ENCODE results near the gene EIF4G3.
"Not testable (repeated sequence)": the region's sequence is repeated elsewhere in the genome, so short reads cannot be mapped to it uniquely, and the experiment has no call there.

EIF4G3 gene

DNA sequence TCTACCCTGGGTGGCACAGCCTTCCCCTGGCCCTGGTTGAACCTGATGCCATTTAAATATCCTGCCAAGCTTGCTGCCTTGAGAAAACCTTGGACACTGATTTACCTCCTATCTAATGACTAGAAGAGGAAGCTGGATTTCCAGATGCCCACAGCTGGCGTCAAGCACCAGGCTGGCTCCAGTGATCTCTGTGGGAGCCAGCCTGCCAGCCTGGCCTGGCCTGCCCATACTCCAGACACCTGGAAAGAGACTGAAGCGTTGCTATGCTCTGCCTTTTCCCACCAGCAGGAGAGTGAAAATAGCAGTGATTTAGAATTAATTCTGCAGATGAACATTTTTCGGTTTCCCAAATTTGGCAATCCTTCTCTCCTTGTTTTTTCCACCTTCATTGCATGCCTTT, 11.5 kb upstream of the EIF4G3 start:
- no peak for DNase-seq (ENCODE audit: low spot score)

DNA sequence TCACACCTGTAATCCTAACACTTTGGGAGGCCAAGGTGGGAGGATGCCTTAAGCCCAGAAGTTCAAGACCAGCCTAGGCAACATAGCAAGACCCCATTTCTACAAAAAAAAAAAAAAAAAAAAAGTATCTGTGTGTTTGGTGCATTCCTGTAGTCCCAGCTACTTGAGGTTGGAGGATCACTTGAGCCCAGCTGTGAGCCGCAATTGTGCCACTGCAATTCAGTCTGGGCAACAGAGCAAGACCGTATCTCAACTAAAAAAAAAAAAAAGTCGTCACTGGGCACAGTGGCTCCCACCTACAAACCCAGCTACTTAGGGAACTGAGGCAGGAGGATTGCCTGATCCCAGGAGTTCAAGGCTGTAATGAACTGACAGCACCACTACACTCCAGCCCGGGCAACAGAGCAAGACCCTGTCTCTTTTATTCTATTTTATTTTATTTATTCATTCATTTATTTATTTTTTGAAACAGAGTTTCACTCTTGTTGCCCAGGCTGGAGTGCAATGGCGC, 8.6 kb upstream of the EIF4G3 start:
- no peak for DNase-seq (ENCODE audit: low spot score)

DNA sequence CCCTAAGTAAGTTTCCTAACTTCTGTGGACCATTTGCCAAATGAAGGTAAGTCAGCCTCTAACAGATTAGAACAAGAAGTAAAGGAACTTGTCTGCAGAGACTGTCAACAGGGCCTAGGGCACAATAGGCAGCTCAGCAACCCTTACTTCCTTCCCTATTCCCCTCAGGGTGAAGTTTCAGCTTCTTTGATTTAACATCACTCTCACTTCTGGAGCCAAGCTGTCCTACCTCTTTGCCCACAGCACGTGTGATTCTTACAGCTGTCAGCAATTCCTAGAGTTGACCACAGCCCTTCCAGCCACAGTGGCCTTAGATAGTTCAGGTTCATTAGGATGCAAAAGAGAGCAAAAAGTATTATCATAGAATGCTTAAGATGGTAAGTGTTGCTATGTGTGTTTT, 7.6 kb upstream of the EIF4G3 start:
- DNase-seq (ENCODE audit: low spot score) = peak; percentile 28

- no peak for DNase-seq (ENCODE audit: low spot score)
Observed at GRCh38 chr1:21182181-21182731, 5.6 kb upstream of the EIF4G3 start.

- DNase-seq (ENCODE audit: low spot score) = not testable (repeated sequence)
Observed at GRCh38 chr1:21178271-21178670, 1.6 kb upstream of the EIF4G3 start.

DNA sequence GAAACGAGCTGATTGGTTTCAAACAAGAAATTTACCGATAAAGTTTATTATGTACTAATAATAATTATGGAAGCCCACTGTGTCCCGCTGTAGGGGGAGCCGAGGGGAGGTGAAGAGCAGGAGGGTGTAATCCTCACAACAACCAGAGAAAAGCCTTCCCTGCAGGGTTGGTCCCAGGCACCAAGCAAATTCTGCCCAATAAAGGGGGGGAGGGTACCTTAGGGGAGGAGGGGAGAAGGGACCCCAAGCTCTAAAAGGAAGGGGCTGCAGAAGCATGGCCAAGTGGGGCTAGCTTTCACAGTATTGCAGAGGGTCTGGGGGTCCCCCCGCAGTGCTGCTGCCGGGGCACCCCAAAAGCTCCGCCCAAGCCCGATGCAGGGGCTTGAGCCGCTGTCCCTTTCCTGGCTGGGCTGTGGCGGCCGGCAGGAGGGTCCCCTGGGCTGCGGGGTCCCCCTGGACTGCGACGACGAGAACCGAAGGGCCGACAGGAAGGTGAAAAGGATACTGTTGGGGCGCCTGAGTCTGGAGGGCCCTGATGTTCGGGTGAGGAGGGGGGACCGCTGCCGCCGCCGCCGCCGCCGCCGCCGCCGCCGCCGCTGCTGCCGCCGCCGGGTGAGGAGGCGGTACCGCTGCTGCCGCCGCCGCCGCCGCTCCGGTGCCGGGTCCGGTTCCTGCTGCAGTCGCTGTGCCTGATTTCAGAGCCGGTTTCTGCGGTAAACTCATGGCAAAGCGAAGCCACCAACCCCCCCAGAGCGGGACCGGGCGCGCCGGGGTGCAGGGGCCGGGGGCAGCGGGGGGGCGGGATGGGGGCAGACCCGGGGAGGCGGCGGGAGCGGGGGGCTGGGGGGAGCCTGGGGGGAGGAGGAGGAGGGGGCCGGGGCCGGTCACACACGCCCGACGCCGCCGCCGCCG, 771 bp downstream of the EIF4G3 start:
- DNase-seq (ENCODE audit: low spot score) = peak; percentile 62

GRCh38 chr1:21175324-21175669, 1.4 kb downstream of the EIF4G3 start:
- peak; percentile 72 for DNase-seq (ENCODE audit: low spot score)

DNA sequence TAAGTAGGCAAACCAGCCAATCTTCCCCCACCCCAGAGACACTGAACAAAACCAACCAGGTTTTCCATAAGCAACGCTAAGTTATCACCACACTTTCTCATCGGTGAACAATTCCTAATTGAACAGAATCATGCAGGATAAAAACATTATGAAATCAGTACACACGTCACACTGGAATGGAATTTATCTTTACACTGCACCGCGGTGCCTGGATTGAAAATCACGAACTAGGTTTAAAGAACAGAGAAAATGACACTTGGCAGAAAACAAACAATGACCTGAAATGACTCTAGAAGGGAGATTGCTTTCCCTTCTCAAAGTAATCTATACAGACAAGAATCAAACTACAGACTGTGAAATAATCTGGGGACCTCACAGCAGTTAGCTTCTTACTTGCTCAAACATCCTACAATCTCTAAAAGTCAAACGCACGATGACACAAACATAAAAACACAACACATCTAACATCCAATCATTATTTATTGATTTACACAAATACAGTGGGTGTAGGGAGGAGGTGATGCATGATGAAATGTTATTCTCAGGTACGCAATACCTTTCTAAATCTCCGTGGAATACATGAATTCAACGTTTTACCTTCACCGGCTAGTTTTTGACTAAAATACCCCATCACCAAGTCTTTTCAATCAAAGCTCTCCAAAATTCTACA, 1.9 kb downstream of the EIF4G3 start:
- peak; percentile 41 for DNase-seq (ENCODE audit: low spot score)

DNA sequence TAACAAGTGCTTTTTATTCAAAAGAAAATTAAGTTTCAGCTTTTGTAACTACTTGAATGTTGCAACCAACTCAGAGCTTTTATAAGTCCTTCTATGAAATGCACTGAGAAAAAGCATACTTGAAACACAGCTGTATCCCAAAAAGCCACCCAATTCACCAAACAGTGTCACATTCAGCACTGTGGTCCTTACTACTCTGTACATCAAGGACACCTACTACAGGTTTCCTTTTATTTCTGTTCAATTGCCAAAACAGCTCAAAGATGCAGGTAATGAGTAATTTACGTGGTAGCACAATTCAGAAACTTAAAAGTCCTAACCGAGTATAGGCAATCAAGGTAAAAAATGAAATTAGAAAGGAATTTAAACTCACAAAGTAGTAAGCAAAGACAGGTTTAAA, 2.5 kb downstream of the EIF4G3 start:
- DNase-seq (ENCODE audit: low spot score) = peak; percentile 32

- not testable (repeated sequence) for DNase-seq (ENCODE audit: low spot score)
Observed at GRCh38 chr1:21173096-21173495, 3.6 kb downstream of the EIF4G3 start.

GRCh38 chr1:21170837-21171236, 5.9 kb downstream of the EIF4G3 start:
- not testable (repeated sequence) for DNase-seq (ENCODE audit: low spot score)

GRCh38 chr1:21168444-21168843, 8.3 kb downstream of the EIF4G3 start:
- no peak for DNase-seq (ENCODE audit: low spot score)

- DNase-seq (ENCODE audit: low spot score) = no peak
Observed at GRCh38 chr1:21165646-21166045, 11.1 kb downstream of the EIF4G3 start.

DNA sequence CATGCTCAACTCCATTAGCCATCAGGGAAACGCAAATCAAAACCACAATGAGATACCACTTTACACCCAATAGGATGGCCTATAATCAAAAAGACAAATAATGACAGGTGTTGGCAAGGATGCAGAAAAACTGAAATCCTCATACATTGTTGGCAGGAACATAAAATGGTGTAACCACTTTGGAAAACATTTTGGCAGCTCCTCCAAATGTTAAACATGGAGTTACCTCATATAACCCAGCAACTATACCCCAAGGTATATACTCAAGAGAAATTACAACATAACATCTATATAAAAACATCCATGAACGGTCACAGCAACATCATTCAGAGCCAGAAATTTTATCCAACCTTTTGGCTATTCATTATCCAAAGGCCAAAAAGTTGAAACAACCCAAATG, 11.6 kb downstream of the EIF4G3 start:
- no peak for DNase-seq (ENCODE audit: low spot score)

- DNase-seq (ENCODE audit: low spot score) = no peak
Observed at GRCh38 chr1:21164266-21164665, 12.4 kb downstream of the EIF4G3 start.

GRCh38 chr1:21162740-21163464, 13.8 kb downstream of the EIF4G3 start:
- DNase-seq (ENCODE audit: low spot score) = no peak

- DNase-seq (ENCODE audit: low spot score) = no peak
Observed at GRCh38 chr1:21161842-21162241, 14.9 kb downstream of the EIF4G3 start.

- DNase-seq (ENCODE audit: low spot score) = no peak
Observed at GRCh38 chr1:21160263-21160796, 16.4 kb downstream of the EIF4G3 start.

GRCh38 chr1:21157868-21158267, 18.8 kb downstream of the EIF4G3 start:
- no peak for DNase-seq (ENCODE audit: low spot score)

GRCh38 chr1:21157054-21157453, 19.6 kb downstream of the EIF4G3 start:
- DNase-seq (ENCODE audit: low spot score) = no peak

GRCh38 chr1:21156019-21156418, 20.7 kb downstream of the EIF4G3 start:
- DNase-seq (ENCODE audit: low spot score) = no peak

- no peak for DNase-seq (ENCODE audit: low spot score)
Observed at GRCh38 chr1:21154717-21155116, 22.0 kb downstream of the EIF4G3 start.
